PFSK-1 (cell line): Measurements from ENCODE around the gene GHDC.

ENCODE experiments used
- POLR2AphosphoS5 ChIP-seq: IDR thresholded peaks from 2 replicates; pipeline ENCODE4 v1.6.1; 2012; ENCODE audit warnings: low read depth, mild to moderate bottlenecking, control low read depth, low read length, moderate library complexity
- SIN3A ChIP-seq: IDR thresholded peaks from 2 replicates; pipeline ENCODE4 v1.6.1; 2012; ENCODE audit warnings: mild to moderate bottlenecking, low read length, moderate library complexity, borderline replicate concordance; ENCODE audit not compliant: insufficient read depth

GRCh38 chr17:42167807-42168206 is 26.5 kb downstream of the GHDC start:
- TF ChIP-seq POLR2AphosphoS5 (no peak), SIN3A (no peak)
